Ammon's horn (tissue), 1 donor: Measurements from ENCODE around the gene IGFALS.
"Not testable (repeated sequence)": the region's sequence is repeated elsewhere in the genome, so short reads cannot be mapped to it uniquely, and the experiment has no call there.

Experiments used
- DNase-seq: peaks from one replicate; pipeline ENCODE4 v3.0.0-alpha.2; 2016; ENCODE audit warnings: low spot score

The IGFALS gene

DNA sequence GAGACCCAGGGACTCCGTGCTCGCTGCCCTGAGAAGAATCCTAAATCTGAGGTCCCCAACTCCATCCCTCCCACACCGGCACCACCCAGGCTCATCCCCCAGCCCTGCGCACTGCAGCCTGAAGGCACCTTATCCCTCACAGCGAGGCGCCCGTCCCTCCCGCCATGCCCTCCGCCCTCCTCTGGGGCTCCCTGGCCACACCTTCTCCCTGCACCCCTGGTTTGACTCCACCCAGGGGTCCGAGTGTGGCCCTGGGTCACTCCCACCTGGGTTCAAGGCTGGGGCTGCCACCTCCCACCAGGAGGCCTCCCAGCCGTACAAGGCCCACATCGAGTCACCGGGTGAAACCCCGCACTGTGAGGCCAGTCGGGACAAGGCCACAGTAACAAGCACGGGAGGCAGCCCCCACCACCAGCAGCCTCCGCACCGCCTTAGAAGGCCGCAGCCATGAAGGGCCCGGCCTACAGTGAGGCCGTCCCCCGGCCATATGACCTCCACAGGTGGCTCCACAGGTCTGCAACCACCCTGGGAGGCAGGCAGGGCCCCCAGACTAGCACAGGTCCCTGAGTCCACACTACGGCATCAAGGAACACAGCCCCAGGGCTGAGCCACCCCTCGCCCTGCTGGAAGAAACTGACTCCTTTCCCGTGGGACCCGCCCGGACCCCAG is 24.8 kb upstream of the IGFALS start:
- DNase-seq, result no peak

DNA sequence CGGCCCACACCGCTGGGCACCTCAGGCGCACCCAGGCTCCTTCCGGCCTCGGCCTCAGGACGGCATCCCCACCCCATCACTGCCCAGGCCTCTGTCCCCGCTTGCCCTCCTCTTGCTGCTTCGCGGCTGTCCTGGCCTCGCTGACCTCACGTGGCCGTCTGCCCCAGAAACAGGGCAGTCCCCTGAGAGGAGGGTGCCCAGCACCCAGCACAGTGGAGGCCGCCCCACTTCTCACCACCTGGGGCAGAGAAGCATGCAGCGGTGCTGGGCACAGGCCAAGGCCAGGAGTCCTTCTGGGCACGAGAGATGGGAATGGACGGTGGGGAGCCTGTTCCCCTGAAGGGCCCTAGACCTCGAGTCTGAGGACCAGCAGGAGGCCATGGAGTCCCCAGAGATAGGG is 24.2 kb upstream of the IGFALS start:
- DNase-seq, result no peak

- no peak for DNase-seq
Measured at GRCh38 chr16:1817276-1817589, 23.7 kb upstream of the IGFALS start.

- no peak for DNase-seq
Measured at GRCh38 chr16:1816396-1817275, 23.1 kb upstream of the IGFALS start.

- no peak for DNase-seq
Measured at GRCh38 chr16:1815461-1815860, 22.0 kb upstream of the IGFALS start.

GRCh38 chr16:1812732-1813163 is 19.2 kb upstream of the IGFALS start:
- peak; percentile 71 for DNase-seq

- no peak for DNase-seq
Measured at GRCh38 chr16:1810536-1810935, 17.0 kb upstream of the IGFALS start.

- DNase-seq, result no peak
Measured at GRCh38 chr16:1810106-1810505, 16.6 kb upstream of the IGFALS start.

DNA sequence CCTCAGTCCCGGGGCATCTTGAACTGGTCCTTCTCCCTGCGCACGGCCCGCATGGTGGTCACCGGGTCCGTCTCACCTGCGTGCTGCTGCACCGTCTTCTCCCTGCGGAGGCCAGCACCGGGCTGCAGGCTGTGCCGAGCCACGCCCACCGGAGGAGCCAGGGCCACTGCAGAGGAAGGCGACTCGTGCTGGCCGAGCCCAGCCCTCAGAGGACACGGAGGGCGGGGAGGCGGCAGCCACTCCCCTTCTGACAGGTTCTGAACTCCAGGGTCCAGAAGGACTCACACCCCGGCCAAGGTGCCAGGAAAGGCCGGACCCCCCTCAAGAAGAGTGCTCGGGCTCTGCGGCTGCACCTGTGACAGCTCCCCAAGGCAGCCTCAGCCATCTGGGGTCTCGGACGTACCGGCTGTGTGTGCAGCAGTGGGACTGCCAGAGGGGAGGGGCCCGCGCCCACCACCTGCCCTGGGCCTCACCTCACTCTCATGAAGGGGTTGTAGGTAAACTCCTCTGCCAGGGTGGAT is 15.8 kb upstream of the IGFALS start:
- DNase-seq, result no peak

GRCh38 chr16:1808691-1809090 is 15.2 kb upstream of the IGFALS start:
- no peak for DNase-seq

DNA sequence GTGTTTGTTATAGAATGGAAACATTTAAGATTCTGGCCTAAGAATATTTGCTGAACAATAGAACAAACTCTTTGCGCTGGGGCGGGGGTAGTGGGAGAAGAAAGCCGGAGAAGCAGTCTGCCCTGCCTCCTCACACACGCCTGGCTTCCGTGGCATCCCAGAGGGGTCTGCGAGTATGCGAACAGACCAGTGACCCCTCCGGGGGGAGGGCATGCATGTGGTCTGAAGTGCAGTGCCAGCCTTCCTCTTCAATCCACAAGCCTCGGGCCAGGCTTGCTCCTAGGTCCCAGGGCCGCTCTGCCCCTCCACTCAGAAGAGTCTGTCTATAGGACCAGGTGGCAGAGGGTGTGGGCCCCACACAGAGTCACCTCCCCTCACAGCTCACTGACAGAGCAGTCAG is 14.1 kb upstream of the IGFALS start:
- DNase-seq, result no peak

- DNase-seq, result no peak
Measured at GRCh38 chr16:1800701-1801100, 7.2 kb upstream of the IGFALS start.

DNA sequence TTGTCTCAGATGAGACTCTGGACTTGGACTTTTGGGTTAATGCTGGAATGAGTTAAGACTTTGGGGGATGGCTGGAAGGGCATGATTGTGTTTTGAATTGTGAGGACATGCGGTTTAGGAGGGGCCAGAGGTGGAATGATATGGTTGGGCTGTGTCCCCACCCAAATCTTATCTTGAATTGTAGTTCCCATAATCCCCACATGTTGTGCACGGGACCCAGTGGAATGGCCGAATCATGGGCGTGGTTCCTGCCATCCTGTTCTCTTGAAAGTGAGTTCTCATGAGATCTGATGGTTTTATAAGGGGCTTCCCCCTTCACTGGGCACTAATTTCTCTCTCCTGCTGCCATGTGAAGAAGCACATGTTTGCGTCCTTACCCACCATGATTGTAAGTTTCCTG is 5.8 kb upstream of the IGFALS start:
- not testable (repeated sequence) for DNase-seq

GRCh38 chr16:1794908-1795666 is 1.6 kb upstream of the IGFALS start:
- DNase-seq, result no peak

- DNase-seq, result no peak
Measured at GRCh38 chr16:1794221-1794871, 841 bp upstream of the IGFALS start.

- no peak for DNase-seq
Measured at GRCh38 chr16:1792836-1793577, 498 bp downstream of the IGFALS start.

GRCh38 chr16:1791943-1792812 is 1.3 kb downstream of the IGFALS start:
- DNase-seq, result no peak

GRCh38 chr16:1791256-1791942 is 2.1 kb downstream of the IGFALS start:
- no peak for DNase-seq

- no peak for DNase-seq
Measured at GRCh38 chr16:1790611-1791255, 2.8 kb downstream of the IGFALS start.
